GM19023 (cell line): ENCODE data around the gene ZSCAN12.
A peak's percentile ranks its signal among the peaks of the same experiment; 100 is the strongest.
"Not testable (repeated sequence)": the region's sequence is repeated elsewhere in the genome, so short reads cannot be mapped to it uniquely, and the experiment has no call there.

ENCODE experiments used
- ATAC-seq: cut with Tn5 transposase; IDR thresholded peaks from one replicate; pipeline ENCODE4 v1.9.1; 2021; ENCODE audit warnings: mild to moderate bottlenecking, moderate library complexity; ENCODE audit not compliant: unreplicated experiment

ZSCAN12 gene

DNA sequence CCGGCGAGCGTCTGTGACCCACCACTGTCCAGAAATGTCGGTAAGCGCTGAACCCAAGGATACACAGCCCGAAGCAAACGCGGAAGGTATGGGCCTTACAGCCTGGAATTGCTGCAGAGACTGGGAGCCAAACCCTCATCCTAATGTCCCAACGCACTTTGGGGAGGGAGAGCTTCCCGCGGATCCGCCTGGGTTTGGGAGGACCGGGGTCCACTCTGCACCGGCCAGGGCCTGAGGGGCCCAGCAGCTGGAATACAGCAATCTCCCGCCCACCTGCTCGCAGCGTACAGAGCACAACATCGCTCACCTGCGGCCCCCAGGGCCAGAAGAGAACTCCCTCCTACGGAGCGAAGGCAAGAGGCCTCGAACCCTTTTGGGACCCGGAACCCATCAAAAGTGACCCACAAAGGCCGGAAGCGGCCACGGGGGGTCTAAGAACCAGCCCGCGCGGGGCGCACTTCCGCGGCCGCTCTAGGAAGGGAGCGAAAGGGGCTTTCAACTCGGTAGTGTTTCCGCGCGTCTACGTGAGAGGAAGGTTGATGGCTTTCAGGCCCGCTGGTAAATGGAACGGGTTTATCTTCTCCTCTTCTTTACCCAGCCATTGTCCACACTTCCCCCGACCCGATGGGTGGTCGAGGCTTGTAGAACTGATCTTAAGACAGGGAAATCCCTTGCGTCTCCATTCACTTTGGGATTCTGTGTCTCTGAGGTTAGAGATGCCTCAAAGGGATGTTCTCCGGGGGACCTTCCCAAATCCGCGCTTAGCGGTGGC, at the start of gene ZSCAN12:
Gene ZSCAN12, minus strand, starts transcription at position 398 of the 772 bp plus-strand sequence. CDS start 1,342 bp downstream, outside the sequence.
- ATAC-seq: peak; percentile 90

DNA sequence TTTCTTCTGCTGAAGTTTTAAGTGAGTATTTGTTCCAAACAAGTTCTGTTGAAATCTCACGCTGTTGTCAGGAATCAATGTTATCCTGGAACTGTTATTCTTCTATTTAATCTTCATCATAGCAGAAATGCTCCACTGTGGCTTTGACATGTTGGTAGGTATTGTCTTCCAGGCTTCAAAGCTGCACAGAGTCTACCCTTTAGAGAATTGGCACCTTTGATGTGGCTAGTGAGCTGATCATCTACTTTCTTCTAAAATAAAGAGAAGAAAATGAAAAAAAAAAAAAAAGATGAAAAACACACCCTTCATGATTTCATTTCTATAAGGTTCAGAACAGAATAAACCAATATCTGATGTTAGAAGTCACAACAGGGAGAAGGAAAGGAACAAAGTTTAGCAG, 49.5 kb upstream of the ZSCAN12 start:
- ATAC-seq: no peak

DNA sequence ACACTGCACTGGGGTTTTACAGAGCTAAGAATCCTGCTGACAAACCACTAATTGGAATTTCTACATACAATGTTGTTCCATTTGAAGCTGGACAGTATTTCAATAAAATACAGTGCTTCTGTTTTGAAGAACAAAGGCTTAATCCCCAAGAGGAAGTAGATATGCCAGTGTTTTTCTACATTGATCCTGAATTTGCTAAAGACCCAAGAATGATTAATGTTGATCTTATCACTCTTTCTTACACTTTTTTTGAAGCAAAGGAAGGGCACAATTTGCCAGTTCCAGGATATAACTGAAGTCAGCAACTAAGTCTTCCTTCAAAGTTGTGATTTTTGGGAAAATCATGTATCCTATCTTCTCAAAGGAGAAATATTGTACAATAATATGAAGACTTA, 48.0 kb upstream of the ZSCAN12 start:
- ATAC-seq: not testable (repeated sequence)

DNA sequence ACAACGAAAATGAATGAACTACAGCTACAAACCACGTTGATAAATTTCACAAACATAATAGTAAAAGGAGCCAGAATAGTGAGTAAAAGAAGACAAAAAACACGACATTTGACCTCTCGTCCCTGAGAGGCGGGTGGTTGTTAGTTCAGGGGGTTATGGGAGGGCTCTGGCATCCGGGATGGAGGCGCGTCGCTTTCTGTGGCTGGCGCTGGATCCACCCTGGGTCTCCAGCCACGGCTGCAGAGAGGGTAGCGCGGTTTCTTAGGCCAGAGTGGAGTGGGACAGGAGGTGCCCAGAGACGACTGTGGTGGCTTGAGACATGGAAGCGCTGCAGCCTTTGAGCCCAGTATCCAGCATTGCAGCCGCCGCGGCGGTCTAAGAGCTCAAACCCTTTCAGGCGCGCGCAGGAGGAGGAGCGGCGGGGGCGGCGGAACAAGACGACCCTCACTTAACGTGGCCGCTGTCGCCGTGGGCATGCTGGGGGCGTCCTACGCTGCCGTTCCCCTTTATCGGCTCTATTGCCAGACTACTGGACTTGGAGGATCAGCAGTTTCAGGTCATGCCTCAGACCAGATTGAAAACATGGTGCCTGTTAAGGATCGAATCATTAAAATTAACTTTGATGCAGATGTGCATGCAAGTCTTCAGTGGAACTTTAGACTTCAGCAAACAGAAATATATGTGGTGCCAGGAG, 47.4 kb upstream of the ZSCAN12 start:
- ATAC-seq: no peak

DNA sequence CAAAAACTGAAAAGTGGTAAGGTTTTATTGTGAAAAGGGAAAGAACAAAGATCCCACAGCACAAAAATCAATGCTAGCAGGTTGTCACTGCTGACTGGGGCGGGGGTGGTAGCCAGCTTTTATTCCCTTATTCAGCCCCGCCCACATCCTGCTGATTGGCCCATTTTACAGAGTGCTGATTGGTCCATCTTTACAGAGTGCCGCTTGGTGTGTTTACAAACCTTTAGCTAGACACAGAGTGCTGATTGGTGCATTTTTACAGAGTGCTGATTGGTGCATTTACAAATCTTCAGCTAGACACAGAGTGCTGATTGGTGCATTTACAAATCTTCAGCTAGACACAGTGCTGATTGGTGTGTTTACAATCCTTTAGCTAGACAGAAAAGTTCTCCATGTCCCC, 45.2 kb upstream of the ZSCAN12 start:
- not testable (repeated sequence) for ATAC-seq

DNA sequence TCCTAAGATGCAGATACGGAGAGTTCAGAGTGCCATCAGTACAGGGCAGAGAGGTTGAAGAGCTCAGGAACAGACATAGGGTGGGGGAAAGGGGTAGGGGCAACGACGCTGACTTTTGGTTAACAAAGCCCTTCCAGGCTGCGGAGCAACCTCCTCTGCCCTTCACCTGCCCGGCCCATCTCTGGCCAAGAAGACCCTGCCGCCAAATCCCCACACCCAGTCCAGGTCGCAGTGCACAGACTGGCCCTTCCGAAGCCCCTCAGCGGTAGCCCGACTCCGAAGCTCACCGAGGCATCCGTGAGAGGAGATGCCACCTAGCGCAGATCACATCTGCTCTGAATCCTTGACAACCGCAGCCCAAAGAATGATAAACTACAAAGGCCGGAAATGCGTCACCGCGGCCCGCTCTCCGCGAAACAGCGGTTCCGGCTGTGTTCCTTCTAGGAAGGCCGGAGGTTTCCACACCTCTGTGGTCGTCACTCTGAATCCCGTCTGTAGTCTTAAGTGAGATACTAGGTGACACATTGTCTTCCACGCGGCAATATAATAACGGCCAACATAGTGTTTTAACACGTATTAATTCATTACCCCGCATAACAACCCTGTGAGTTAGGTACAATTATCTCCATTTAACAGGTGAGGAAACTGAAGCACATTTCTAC, 43.7 kb upstream of the ZSCAN12 start, which contains the start of gene ZSCAN23:
Gene ZSCAN23, minus strand, starts transcription at position 380 of the 662 bp plus-strand sequence. CDS start 7,225 bp downstream, outside the sequence.
- ATAC-seq: peak; percentile 96

DNA sequence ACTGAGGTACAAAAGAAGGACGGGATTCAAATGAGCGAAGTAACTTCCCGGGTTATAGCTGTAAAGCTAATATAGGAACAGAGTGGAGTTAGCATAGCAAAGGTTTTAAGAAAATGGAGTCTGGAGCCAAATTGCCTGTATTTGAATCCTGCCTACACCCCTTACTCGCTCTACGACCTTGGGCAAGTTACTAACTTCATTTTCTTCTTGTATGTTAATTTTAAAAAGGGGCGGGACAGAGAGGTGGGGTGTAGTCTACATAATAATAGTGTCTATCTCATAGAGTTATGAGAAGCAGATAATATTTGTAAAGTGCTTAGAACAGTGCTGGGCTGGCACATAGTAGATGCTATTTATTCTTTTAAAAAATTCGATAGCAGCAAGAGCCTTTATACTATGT, 43.0 kb upstream of the ZSCAN12 start:
- ATAC-seq: no peak

DNA sequence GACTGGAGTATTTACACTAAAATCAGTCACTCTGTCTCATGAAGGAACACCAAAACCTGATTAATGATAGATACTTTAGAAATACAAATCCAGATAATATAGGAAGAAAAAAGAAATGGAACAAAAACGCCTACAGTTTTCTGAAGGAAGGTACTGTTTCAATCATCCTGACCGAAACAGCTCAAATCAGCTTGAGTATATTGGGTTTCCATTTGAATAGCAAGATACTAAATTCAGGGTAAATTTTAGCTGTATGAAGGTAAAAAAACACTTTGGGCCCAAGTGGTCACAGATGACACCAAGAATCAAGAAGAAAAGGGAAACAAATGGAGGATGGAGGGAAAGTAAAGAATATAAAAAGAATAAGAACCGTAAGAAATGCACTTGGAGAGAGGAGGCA, 36.9 kb upstream of the ZSCAN12 start:
- ATAC-seq: no peak

DNA sequence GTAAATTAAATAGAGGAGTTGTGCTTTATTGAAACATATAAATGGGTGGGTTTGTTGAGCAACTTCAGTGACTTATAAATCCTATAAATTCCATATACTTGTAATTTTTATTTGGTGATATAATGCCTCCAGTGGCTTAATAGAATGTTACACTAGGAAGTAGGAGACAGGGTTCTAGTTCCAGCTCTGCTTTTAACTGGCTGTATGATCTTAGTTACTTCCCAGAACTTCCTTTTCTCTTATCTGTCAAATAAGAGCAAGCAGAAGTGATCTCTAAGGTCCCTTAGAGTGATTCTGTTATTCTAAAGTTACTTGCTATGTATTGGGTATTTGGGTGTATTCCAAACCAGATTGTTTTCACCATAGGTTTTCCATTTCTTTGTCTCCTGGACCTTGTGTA, 33.6 kb upstream of the ZSCAN12 start:
- ATAC-seq: no peak

DNA sequence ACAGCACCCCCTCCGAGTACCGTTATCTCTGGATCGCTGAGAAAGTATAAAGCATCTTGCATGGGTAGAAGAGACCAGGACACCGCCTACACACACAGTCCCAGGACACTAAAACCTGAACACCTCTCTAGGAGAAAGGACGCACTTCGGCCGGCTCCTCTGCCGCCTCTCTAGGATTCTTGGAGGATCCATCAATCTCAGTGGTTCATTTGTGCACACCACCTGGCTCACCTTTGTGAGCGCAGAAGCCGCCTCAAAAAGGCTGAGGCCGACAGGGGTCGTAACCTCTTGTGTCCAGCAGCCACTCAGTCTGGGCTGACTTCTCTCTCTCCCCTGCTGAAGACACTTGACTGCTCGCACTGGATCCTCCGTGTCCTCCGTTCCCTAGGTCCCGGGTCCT, 30.2 kb upstream of the ZSCAN12 start:
- ATAC-seq: no peak

DNA sequence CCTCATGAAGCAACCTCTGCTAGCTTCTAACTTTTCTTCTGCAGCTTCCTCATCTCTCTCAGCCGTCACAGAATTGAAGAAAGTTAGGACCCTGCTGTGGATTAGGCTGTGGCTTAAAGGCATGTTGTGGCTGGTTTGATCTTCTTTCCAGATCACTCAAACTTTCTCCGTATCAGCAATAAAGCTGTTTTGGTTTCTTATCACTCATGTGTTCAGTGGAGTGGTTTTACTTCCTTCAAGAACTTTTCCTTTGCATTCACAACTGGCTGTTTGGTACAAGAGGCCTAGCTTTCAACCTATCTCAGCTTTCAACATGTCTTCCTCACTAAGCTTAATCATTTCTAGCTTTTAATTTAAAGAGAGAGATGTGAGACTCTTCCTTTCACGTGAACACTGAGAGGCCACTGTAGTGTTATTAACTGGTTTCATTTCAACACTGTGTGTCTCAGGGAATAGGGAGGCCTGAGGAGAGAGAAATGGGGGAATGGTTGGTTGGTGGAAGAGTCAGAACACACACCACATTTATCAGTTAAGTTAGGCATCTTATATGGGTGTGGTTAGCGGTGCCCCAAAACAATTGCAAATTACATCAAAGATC, 26.5 kb upstream of the ZSCAN12 start:
- no peak for ATAC-seq

DNA sequence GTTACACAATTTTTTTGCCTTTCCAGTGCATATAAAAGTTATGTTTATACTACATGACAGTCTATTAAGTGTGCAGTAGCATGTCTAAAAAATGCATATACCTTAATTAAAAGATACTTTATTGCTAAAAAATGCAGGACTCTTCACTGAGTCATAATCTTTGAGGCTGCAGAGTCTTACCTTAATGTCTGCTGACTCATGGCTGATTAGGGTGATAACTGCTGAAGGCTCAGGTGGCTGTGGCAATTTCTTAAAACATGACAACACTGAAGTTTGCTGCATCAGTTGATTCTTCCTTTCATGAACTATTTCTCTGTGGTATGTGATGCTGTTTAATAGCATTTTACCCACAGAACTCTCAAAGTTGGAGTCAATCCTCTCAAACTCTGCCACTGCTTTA, 24.6 kb upstream of the ZSCAN12 start:
- no peak for ATAC-seq

DNA sequence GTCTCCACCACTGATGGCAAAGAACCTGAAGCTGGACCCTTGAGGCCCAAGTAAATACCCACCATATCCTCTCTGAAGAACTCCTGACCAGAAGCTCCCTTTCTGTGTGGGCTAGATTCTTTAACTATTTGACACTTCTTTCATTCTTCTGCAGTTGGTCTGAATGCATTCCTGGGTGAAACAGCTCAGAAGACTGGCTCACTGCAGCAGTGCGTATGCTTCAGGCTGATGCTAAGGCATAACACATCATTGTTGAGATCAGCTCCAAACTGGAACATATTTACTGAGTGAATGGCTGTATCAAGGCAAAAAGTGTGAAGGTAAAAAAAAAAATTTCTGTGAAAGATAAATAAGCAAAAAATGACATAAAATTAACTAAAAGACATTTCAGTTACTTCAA, 24.0 kb upstream of the ZSCAN12 start:
- no peak for ATAC-seq

DNA sequence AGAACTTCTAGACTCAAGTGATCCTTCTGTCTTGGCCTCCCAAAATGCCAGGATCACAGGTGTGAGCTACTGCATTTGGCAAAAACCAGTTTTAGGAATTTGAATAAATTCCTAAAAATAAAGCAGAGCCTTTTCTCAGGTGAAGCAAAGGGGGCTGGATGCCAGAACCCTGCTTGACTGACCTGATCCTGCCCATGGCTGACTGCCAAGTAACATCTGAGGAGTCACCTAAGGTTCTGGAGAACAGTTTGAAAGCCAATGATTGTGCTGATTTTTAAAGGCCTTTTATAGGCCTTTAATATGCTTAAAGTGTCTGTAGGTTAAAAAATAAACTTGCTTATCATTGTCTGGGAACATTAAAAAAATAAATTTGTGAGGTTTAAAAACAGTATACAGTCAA, 14.1 kb upstream of the ZSCAN12 start:
- no peak for ATAC-seq

DNA sequence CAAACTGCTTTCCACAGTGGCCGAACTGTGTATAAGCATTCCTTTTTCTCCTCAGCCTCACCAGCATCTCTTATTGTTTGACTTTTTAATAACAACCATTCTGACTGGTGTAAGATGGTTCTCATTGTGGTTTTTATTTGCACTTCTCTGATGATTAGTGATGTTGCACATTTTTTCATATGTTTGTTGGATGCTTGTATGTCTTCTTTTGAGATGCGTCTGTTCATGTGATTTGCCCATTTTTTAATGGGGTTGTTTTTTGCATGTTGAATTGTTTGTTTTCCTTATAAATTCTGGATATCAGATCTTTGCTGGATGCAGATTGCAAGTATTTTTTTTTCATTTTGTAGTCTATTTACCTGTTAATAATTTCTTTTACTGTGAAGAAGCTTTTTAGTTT, 11.2 kb upstream of the ZSCAN12 start:
- no peak for ATAC-seq

DNA sequence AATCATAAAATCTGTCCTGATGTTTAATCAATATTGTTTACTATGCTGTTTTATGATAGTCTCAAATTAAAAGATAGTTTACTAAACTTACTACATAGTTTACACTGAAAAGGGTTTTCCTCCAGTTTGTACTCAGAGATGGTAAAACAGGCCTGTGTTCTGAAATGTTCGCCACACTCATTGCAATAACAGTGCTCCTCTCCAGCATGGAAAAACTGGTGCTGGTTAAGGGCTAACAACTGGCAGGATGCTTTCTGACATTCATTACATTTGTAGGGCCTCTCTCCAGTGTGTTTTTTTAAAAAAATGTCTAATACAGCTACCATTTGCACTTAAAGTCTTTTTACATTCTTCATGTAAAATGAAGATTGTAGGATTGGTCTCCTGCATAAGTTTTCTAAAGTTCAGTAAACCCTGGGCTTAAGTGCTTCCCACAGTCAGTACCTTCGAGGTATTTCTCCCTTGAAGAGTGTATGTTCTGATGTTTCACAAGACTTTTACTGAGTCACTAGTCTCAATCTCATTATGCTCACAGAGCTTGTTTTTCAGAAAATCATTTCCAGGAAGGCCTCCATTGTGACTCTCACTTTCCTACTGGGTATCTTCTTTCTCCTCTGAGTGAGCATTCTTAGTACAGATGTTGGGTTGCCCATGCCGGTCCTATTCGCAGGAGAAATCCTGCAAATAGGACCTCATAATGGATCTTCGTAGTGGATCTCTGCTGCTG, 8.7 kb upstream of the ZSCAN12 start:
- ATAC-seq: no peak

DNA sequence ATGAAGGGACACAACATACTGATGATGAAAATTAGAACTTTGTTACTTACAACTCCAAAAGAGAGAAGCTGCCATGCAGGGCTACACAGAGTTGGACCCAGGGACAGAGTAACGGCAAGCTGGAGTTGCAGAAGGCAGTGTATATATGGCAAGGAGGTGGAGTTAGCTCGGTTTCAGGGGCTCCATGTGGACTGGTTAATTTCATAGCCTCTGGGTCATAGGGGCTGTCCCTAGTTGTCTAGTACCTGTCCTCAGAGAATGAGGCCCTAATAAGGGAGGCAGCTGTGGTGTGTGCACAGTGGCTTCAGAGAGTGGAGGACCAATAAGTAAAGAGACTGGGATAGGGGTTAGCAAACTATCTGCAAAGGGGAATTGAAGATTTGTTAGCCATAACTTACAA, 7.9 kb upstream of the ZSCAN12 start:
- no peak for ATAC-seq

DNA sequence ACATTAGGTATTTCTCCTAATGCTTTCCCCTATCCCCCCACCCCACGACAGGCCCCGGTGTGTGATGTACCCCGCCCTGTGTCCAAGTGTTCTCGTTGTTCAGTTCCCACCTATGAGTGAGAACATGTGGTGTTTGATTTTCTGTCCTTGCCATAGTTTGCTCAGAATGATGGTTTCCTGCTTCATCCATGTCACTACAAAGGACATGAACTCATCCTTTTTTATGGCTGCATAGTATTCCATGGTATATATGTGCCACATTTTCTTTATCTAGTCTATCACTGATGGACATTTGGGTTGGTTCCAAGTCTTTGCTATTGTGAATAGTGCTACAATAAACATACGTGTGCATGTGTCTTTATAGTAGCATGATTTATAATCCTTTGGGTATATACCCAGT, 4.4 kb upstream of the ZSCAN12 start:
- not testable (repeated sequence) for ATAC-seq

DNA sequence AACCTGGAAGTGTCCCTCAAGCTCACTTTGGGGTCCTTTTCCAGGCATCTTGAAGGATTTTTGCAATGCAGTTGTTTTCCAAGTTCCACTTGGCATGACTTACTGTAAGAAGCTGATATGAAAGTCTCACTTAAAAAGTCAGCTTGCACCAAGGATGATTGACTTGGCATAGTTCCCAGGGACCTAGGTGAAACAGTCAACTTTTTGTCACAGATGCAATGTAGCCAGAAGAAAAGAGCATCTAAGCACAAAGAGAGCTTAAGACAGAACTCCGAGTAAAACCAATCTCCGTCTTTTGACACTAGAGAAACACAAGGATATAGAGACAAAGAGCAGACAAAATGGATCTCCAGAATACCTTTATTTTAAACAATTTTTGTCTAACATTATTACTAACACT, 2.6 kb upstream of the ZSCAN12 start:
- no peak for ATAC-seq

DNA sequence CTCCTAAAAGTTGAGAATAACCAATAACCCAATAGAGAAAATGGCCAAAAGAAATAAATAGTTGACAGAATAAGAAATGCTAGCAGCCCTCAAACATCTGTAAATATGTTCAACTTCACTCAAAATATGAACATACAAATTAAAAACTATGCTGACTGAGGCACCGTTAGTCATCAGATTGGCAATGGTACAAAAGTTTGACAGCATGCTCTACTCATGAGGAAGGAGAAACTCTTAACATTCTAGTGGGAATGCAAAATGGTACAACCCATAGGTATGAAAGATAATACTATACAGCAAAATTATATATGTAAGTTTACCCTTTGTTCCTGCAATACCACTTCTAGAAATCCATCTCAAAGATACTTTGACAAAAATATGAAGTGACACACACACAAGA, 1.6 kb upstream of the ZSCAN12 start:
- no peak for ATAC-seq

DNA sequence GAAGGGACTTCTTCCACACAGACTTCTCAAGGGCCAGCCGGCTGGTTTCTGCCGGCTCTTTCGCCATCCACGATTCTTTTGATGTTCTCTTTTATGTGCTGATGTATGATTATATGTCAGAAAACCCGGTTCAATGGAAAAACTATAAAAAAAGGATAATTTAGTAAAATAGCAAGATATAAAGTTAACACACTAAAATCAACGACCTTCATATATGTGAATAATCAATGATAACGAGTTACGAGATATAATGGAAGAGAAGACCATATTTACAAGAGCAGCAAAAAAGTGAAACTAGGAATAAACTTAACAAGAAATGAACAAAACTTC, 540 bp upstream of the ZSCAN12 start:
- ATAC-seq: no peak
